ENCODE measurements around the gene FAM120A. TPM values are rescaled to one million over a fixed set of nuclear protein-coding genes. Genes with fewer than 3 reads are reported as not detected.

The FAM120A gene
- total RNA-seq, 1 experiment from 2014 or later, result 89.6 TPM

DNA sequence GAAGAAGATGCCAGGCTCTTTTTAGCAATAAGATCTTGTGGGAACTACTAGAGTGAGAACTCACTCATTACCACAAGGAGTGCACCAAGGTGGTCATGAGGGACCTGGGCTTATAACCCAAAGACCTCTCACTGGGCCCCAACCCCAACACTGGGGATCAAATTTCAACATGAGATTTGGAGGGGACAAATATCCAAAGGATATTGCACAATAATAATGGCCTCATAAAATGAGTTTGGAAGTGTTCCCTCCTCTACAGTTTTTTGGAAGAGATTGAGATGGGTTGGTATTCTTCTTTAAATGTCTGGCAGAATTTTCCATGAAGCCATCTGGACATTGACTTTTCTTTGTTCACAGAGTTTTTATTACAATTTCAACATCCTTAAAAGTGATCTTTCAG lies 38.0 kb upstream of the FAM120A start:
- BruUV-seq (replicated peaks), result no TSS peak
- no peak for TF ChIP-seq EZH2 (IDR thresholded peaks at IDR 0.05; ENCODE audit: low read length, unreplicated experiment)
- TF ChIP-seq, protein P1, sequence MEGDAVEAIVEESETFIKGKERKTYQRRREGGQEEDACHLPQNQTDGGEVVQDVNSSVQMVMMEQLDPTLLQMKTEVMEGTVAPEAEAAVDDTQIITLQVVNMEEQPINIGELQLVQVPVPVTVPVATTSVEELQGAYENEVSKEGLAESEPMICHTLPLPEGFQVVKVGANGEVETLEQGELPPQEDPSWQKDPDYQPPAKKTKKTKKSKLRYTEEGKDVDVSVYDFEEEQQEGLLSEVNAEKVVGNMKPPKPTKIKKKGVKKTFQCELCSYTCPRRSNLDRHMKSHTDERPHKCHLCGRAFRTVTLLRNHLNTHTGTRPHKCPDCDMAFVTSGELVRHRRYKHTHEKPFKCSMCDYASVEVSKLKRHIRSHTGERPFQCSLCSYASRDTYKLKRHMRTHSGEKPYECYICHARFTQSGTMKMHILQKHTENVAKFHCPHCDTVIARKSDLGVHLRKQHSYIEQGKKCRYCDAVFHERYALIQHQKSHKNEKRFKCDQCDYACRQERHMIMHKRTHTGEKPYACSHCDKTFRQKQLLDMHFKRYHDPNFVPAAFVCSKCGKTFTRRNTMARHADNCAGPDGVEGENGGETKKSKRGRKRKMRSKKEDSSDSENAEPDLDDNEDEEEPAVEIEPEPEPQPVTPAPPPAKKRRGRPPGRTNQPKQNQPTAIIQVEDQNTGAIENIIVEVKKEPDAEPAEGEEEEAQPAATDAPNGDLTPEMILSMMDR (conservative IDR thresholded peaks at IDR 0.05; ENCODE audit: low read depth, low read length), result no peak
- no peak for TF ChIP-seq EZH2phosphoT487 (IDR thresholded peaks at IDR 0.05; ENCODE audit: borderline replicate concordance, low read length)
- no peak overlapping the region for H3K4me3 ChIP-seq (ENCODE audit: low read length)
- ChIA-PET POLR2A (ENCODE audit: unreplicated experiment) (no interaction called here), CTCF (no interaction called here)
- no peak overlapping the region for H3K27ac ChIP-seq (ENCODE audit: low read length)
- H3K36me3 ChIP-seq (ENCODE audit: low read depth, low read length), result no peaks in the 10 kb centered on the region
- H4K20me1 ChIP-seq (ENCODE audit: low read length), result no peaks in the 10 kb centered on the region
- no peaks in the 10 kb centered on the region for H3K79me2 ChIP-seq (ENCODE audit: low read length)
- no peak overlapping the region for H2AFZ ChIP-seq (ENCODE audit: low read length)
- H3K9me3 ChIP-seq (ENCODE audit: low read length), result no peaks in the 10 kb centered on the region
- no peak for ATAC-seq
- no peaks in the 10 kb centered on the region for H3F3A ChIP-seq (ENCODE audit: low read length, unreplicated experiment)
- H3K9ac ChIP-seq (ENCODE audit: low read length), result no peak overlapping the region
- DNase-seq, result no peak
- H3K27me3 ChIP-seq (ENCODE audit: low read length), result no peaks in the 10 kb centered on the region; the same call in 1 of the 2 replicates
- no peaks in the 10 kb centered on the region for H3K9me2 ChIP-seq (replicated peaks; ENCODE audit: low read length)
- H3K4me1 ChIP-seq (ENCODE audit: insufficient read depth, low read length), result no peaks in the 10 kb centered on the region
- no peak overlapping the region for H3K4me2 ChIP-seq (ENCODE audit: low read length)
- intact Hi-C loops (cut with micrococcal nuclease), result no loop called here

DNA sequence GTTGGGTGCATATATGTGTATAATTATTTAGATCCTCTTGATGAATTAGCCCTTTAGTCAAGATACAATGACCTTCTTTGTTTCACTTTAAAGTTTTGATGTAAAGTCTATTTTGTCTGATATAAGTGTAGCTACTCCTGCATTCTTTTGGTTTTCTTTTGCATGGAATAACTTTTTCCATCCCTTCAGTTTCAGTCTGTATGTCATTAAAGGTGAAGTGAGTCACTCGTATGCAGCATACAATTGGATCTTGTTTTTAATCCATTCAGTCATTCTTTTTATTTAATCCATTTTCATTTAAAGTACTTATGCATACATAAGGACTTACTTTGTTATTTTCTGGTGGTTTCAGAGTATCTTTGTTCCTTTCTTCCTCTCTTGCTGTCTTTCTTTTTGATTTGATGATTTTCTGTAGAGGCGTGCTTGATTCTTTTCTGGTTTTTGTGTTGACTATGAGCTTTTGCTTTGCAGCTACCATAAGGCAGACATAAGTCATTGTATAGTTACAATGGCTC lies 36.3 kb upstream of the FAM120A start:
- ChIA-PET POLR2A (ENCODE audit: unreplicated experiment) (no interaction called here), CTCF (no interaction called here)
- no peaks in the 10 kb centered on the region for H3K9me3 ChIP-seq (ENCODE audit: low read length)
- H2AFZ ChIP-seq (ENCODE audit: low read length), result no peak overlapping the region
- TF ChIP-seq EZH2 (IDR thresholded peaks at IDR 0.05; ENCODE audit: low read length, unreplicated experiment) (no peak), EZH2phosphoT487 (IDR thresholded peaks at IDR 0.05; ENCODE audit: borderline replicate concordance, low read length) (no peak)
- TF ChIP-seq, protein P1 (conservative IDR thresholded peaks at IDR 0.05; ENCODE audit: low read depth, low read length), result no peak
- H3K27me3 ChIP-seq (ENCODE audit: low read length), result no peaks in the 10 kb centered on the region; the same call in 1 of the 2 replicates
- no peak overlapping the region for H3K4me2 ChIP-seq (ENCODE audit: low read length)
- H3K79me2 ChIP-seq (ENCODE audit: low read length), result no peaks in the 10 kb centered on the region
- H3K27ac ChIP-seq (ENCODE audit: low read length), result no peak overlapping the region
- H3K4me1 ChIP-seq (ENCODE audit: insufficient read depth, low read length), result no peaks in the 10 kb centered on the region
- no peaks in the 10 kb centered on the region for H3K36me3 ChIP-seq (ENCODE audit: low read depth, low read length)
- H4K20me1 ChIP-seq (ENCODE audit: low read length), result no peaks in the 10 kb centered on the region
- no peaks in the 10 kb centered on the region for H3F3A ChIP-seq (ENCODE audit: low read length, unreplicated experiment)
- ATAC-seq, result no peak
- intact Hi-C loops (cut with micrococcal nuclease), result no loop called here
- no TSS peak for BruUV-seq (replicated peaks)
- DNase-seq, result no peak
- H3K4me3 ChIP-seq (ENCODE audit: low read length), result no peak overlapping the region
- no peak overlapping the region for H3K9ac ChIP-seq (ENCODE audit: low read length)
- no peaks in the 10 kb centered on the region for H3K9me2 ChIP-seq (replicated peaks; ENCODE audit: low read length)

DNA sequence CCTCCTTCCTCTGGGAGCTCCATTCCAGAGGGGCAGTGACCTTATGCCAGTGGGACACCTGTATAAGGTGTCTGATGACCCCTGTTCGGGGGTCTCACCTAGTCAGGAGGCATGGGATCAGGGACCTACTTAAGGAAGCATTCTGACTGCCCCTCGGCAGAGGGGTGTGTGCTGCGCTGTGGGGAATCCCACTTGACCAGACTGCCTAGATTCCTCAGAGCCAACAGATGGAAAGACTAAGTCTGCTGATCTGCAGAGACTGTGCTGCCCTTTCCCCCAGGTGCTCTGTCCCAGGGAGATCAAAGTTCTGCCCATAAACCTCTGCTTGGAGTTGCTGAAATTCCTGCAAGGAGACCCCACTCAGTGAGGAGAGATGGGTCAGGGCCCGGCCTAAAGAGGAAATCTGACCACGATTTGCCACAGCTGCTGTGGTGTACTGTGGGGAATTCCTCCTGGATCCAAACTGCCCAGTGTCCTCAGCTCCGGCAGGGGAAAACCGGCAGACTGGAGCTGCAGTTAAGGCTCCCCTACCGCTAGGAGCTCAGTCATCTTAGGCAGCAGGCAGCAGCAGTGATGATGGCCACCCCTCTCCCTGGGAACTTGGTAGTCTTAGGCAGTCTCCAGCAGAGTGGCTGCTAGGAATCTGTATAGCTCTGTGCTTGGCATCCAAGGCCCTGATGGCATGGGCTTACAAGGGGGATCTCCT lies 34.8 kb upstream of the FAM120A start:
- CTCF ChIA-PET, result no interaction called here
- Histone ChIP-seq H3K9me3 (ENCODE audit: low read length) (no peaks in the 10 kb centered on the region), H4K20me1 (ENCODE audit: low read length) (no peaks in the 10 kb centered on the region), H3K9me2 (replicated peaks; ENCODE audit: low read length) (no peaks in the 10 kb centered on the region), H3K27me3 (ENCODE audit: low read length) (no peaks in the 10 kb centered on the region; the same call in 1 of the 2 replicates), H3K9ac (ENCODE audit: low read length) (no peak overlapping the region), H3K4me3 (ENCODE audit: low read length) (no peak overlapping the region), H3K79me2 (ENCODE audit: low read length) (no peaks in the 10 kb centered on the region), H3K4me1 (ENCODE audit: insufficient read depth, low read length) (no peaks in the 10 kb centered on the region), H2AFZ (ENCODE audit: low read length) (no peak overlapping the region), H3K36me3 (ENCODE audit: low read depth, low read length) (no peaks in the 10 kb centered on the region), H3F3A (ENCODE audit: low read length, unreplicated experiment) (no peaks in the 10 kb centered on the region), H3K4me2 (ENCODE audit: low read length) (no peak overlapping the region), H3K27ac (ENCODE audit: low read length) (no peak overlapping the region)
- BruUV-seq (replicated peaks), result no TSS peak
- ATAC-seq, result no peak
- no peak for TF ChIP-seq EZH2phosphoT487 (IDR thresholded peaks at IDR 0.05; ENCODE audit: borderline replicate concordance, low read length)
- TF ChIP-seq, protein P1 (conservative IDR thresholded peaks at IDR 0.05; ENCODE audit: low read depth, low read length), result no peak
- no peak for TF ChIP-seq EZH2 (IDR thresholded peaks at IDR 0.05; ENCODE audit: low read length, unreplicated experiment)
- intact Hi-C loops (cut with micrococcal nuclease), result no loop called here
- DNase-seq, result no peak
- POLR2A ChIA-PET (ENCODE audit: unreplicated experiment), result no interaction called here

All from PC-3 (cell line).